GM06990 (cell line): ENCODE results near the gene ARHGAP24.
A peak's percentile ranks its signal among the peaks of the same experiment; 100 is the strongest.

Experiments
- DNase-seq: peaks from one replicate; pipeline ENCODE4 v3.0.0-alpha.2; 2011; ENCODE audit not compliant: insufficient read length; ENCODE audit errors: extremely low read depth
- H3K27me3 ChIP-seq: replicated peaks from 2 replicates; pipeline ENCODE4 v1.6.0; 2011; ENCODE audit warnings: low read length; ENCODE audit not compliant: control insufficient read depth, insufficient read depth
- H3K36me3 ChIP-seq: 2 replicates; pipeline ENCODE4 v1.5.1; 2011; ENCODE audit warnings: low read length; ENCODE audit not compliant: control insufficient read depth, insufficient read depth
- H3K4me3 ChIP-seq: replicated peaks from 2 replicates; pipeline ENCODE4 v1.5.1; 2011; ENCODE audit warnings: low read depth, mild to moderate bottlenecking, control low read depth, low read length
- CTCF ChIP-seq: IDR thresholded peaks from 2 replicates; pipeline ENCODE4 v1.5.1; 2011; ENCODE audit warnings: low read length, control low read depth, mild to moderate bottlenecking, inconsistent platforms; ENCODE audit not compliant: insufficient read depth, poor library complexity, severe bottlenecking

ARHGAP24 gene

DNA sequence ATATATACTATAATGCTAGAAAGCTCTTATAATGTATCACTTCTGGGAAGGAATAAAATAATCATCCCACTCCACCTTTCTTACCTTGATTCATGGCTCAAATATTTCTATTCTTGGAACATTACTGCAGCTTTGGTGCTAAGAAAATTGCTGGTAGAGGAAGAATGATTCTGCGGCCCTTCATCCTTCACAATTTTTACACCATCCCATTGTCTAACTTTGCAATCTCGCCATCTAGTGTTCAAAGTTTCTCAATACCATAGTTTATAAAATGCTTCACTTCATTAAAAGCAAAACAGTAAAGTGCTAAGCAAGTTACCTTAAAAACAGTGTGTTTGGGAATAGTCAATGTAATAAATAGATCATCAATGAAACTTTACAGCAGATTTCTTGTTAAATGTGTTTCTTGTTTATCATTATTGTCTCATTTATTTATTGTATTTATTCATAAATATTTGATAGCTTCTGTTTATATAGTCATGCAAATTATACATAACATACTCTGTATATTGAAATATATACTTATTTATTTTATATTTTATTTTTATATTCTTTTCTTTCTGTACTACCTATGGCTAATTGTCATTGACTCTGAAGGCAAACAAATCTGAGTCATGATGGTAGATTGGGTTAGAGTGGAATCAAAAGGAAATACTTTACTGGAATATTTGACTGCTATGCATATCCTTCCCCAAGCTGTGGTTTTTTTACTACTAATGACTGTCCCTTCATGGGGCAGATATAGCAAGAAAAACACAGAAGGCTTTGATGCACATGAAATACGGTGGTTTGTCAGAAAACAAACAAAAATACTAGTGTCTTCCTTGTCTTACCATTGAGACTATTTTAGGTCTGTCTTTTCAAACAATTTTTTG lies 494.2 kb downstream of the ARHGAP24 start:
- DNase-seq = peak; percentile 8
- Histone ChIP-seq H3K4me3 (no peak overlapping the region), H3K36me3 (no peaks in the 10 kb centered on the region), H3K27me3 (no peaks in the 10 kb centered on the region)
- peak; percentile 36 for TF ChIP-seq CTCF

- Histone ChIP-seq H3K4me3 (no peak overlapping the region), H3K36me3 (no peaks in the 10 kb centered on the region), H3K27me3 (no peaks in the 10 kb centered on the region)
- no peak for DNase-seq
- no peak for TF ChIP-seq CTCF
Observed at GRCh38 chr4:85970535-85970934, 495.6 kb downstream of the ARHGAP24 start.

GRCh38 chr4:85979276-85979675 lies 504.3 kb downstream of the ARHGAP24 start:
- DNase-seq = no peak
- H3K36me3 ChIP-seq = no peaks in the 10 kb centered on the region
- TF ChIP-seq CTCF = no peak
- no peak overlapping the region for H3K4me3 ChIP-seq
- no peaks in the 10 kb centered on the region for H3K27me3 ChIP-seq

GRCh38 chr4:85986266-85986665 lies 511.3 kb downstream of the ARHGAP24 start:
- H3K27me3 ChIP-seq = no peaks in the 10 kb centered on the region
- H3K4me3 ChIP-seq = no peak overlapping the region
- TF ChIP-seq CTCF = no peak
- H3K36me3 ChIP-seq = no peaks in the 10 kb centered on the region
- DNase-seq = no peak

DNA sequence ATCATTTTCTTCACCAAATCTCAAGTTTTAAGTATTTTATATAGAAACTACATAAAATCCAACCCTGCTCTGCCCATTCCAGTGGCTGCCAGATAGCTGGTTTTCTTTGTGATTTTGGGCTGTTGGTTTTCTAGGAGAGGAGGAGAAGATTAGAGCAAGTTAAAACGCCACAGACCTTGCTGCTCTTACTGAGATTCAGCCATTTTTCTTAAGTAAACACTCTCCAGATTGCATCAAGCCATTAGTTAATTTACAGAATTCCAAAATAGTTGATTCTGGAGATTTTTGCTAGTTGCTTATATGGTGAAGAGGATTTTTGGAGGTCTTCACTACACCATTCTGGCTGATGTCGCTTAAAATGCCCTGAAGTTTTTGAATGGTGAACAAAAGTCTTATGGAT lies 518.7 kb downstream of the ARHGAP24 start:
- no peak for DNase-seq
- no peaks in the 10 kb centered on the region; the same call in 1 of the 2 replicates for H3K36me3 ChIP-seq
- TF ChIP-seq CTCF = no peak
- H3K4me3 ChIP-seq = no peak overlapping the region
- H3K27me3 ChIP-seq = no peaks in the 10 kb centered on the region

DNA sequence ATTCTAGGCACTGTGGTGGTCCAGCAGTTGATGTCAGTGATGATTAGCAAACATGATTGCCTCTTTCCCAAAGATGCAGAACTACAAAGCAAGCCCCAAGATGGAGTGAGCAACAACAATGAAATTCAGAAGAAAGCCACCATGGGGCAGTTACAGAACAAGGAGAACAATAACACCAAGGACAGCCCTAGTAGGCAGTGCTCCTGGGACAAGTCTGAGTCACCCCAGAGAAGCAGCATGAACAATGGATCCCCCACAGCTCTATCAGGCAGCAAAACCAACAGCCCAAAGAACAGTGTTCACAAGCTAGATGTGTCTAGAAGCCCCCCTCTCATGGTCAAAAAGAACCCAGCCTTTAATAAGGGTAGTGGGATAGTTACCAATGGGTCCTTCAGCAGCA lies 519.6 kb downstream of the ARHGAP24 start:
- H3K36me3 ChIP-seq = no peaks in the 10 kb centered on the region; the same call in 1 of the 2 replicates
- TF ChIP-seq CTCF = no peak
- H3K4me3 ChIP-seq = no peak overlapping the region
- DNase-seq = no peak
- no peaks in the 10 kb centered on the region for H3K27me3 ChIP-seq
